HG03045 (cell line): Measurements from ENCODE around the gene ANKRD11.
"Not testable (repeated sequence)": the region's sequence is repeated elsewhere in the genome, so short reads cannot be mapped to it uniquely, and the experiment has no call there.

Experiments used
- ATAC-seq: cut with Tn5 transposase; IDR thresholded peaks from one replicate; pipeline ENCODE4 v1.9.1; 2021; ENCODE audit warnings: mild to moderate bottlenecking, moderate library complexity; ENCODE audit not compliant: unreplicated experiment

The ANKRD11 gene

GRCh38 chr16:89433363-89433984 lies 56.9 kb downstream of the ANKRD11 start:
- ATAC-seq: not testable (repeated sequence)

DNA sequence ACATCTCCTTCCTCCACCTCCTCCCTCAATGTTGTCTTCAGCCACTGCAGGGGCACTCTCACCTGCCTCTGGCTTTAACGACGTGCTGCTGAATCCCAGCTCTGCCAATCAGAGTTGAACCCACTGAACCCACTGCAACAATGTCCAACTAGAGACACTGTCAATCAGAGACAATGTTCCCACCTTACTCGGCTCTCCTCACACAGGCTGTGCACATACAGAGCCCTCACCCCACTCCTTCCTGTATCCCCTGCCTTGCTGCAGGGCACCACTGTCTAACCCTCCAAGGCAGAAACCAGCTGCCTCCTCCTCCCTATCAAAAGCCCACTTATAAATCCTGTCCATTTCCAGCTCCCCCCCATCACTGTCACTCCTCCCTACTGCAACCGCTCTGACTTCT lies 58.7 kb downstream of the ANKRD11 start:
- ATAC-seq: no peak

- no peak for ATAC-seq
These were observed 59.2 kb downstream of the ANKRD11 start for GRCh38 chr16:89431158-89431584.

DNA sequence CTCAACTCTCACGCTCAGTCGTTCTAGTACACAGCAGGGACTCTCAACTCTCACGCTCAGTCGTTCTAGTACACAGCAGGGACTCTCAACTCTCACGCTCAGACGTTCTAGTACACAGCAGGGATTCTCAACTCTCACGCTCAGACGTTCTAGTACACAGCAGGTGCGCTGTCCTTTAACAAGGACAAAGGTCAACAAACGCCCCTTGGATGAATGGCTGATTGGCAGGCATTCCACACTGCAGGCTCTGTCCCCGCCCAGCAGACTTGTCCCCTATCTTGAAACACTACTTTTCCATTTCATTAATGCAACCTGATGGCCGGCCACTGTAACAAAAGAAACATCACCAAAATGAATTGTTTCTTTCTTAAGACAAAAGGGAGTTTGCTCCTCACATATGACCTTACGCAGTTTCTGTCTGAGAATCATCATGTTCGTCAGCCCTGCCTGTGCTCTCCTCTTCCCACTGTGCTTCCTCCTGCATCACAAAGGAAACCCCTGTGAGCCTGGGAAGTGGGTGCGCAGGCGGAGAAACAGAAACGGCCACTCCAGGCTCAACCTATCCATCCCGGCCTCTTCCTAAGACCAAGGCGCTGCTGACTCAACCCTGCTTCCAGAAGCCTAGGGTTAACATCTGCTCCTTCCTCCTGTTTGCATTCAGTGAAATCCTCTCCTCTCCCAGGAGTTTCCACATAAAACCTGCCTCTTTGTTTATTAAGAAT lies 59.8 kb downstream of the ANKRD11 start:
- no peak for ATAC-seq

DNA sequence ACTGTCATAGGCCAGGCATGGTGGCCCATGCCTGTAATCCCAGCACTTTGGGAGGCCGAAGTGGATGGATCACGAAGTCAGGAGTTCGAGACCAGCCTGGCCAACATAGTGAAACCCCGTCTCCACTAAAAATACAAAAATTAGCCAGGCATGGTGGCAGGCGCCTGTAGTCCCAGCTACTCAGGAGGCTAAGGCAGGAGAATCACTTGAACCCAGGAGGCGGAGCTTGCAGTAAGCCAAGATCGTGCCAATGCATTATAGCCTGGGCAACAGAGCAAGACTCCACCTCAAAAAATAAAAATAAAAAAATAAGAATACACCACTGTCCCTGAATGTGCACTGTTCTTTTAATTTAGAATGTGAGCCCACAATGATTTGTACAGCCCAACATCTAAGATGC lies 61.8 kb downstream of the ANKRD11 start:
- ATAC-seq: not testable (repeated sequence)

- no peak for ATAC-seq
These were observed 63.4 kb downstream of the ANKRD11 start for GRCh38 chr16:89426736-89427530.

DNA sequence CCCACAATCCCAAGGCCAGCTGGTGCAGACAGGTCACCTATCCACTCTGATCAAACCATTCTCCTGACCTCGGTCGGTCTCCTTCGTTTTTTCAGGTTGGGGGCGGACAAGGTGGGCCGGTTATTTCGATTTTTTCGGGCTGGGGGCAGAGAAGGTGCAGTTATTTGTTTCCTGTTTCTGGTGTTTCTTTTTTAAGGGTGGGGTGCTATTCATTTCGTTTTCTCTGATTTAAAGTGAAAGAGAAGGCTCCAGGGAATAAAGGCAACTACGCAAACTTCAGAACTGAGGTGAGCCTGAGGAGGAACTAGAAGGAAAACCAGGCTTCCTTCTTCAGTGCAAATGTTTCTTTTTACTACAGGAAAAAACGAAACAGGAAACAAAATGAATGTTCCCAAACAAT lies 64.8 kb downstream of the ANKRD11 start:
- ATAC-seq: no peak

GRCh38 chr16:89423681-89424260 lies 66.6 kb downstream of the ANKRD11 start:
- ATAC-seq: no peak

DNA sequence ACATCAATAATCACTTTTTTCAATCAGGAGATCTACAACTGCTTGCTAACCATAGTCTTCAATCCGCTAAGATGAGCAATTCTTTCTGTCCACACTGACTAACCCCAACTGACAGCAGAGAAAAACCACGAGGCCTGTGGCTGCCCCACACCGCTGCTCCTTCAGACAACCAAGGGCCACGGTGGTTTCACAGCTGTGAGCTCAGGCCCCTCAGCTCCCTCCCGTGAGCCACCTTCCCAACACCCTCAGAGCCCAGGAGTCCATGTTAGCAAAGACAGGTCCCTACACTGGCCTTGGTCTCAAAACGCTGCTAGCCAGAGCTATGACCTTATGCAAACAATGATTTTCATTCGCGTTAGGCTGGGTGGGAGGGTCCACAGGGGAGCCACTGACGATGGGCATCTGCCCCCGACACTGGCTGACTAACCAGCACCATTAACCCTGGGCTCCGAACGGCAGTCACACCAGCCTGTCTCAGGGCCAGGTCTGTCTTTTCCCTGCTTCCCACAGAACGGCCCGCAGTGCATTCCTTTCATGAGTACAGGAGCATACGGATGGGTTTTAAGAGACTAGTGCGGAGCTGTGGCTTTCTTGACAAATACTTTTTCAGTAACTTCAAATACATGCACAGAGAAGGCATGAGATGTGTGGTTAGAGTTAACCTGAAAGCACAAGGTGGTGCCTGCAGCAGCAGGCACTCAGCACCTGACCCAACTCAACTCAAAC lies 67.3 kb downstream of the ANKRD11 start:
- peak; percentile 64 for ATAC-seq

- peak; percentile 64 for ATAC-seq
These were observed 67.8 kb downstream of the ANKRD11 start for GRCh38 chr16:89422527-89422904.

- not testable (repeated sequence) for ATAC-seq
These were observed 69.1 kb downstream of the ANKRD11 start for GRCh38 chr16:89421300-89421699.

GRCh38 chr16:89420204-89420603 lies 70.2 kb downstream of the ANKRD11 start:
- ATAC-seq: no peak

DNA sequence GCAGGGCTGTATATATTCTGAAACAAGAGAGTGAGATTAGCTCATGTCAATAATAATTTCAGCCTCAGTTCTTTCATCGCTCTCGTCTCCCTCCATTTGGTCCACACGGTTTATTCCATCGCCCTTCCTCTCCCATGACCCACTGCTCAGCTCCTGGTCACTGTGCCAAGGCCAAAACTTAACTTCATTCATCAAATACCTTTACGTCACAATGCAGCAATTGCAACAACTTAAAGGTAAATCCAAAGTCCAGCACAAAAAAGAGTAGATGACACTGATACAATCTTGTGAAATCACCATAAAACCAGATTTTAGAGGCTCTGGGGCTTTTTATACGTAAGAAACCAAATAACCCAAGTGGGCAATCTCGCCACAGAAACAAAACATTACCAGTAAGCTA lies 72.0 kb downstream of the ANKRD11 start:
- ATAC-seq: no peak

DNA sequence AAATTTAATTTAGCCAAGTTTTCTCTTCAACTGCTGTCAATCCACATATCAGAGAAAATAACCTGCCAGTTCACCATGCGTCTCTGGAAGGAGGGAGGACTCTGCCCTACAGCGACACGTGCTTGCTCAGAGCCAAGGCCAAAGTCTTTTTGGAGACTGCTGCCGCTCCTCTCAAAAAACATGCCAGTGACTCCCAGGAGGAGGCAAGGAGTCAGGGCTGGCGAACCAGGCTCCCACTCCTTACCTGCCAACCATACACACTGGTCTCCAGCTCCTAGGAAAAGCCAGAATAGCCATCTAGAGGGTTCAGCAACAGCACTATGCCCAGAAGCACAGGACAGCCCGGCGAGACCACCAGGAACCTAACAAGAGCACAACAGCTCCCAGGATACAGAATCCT lies 73.0 kb downstream of the ANKRD11 start:
- no peak for ATAC-seq

- no peak for ATAC-seq
These were observed 76.4 kb downstream of the ANKRD11 start for GRCh38 chr16:89413811-89414585.

DNA sequence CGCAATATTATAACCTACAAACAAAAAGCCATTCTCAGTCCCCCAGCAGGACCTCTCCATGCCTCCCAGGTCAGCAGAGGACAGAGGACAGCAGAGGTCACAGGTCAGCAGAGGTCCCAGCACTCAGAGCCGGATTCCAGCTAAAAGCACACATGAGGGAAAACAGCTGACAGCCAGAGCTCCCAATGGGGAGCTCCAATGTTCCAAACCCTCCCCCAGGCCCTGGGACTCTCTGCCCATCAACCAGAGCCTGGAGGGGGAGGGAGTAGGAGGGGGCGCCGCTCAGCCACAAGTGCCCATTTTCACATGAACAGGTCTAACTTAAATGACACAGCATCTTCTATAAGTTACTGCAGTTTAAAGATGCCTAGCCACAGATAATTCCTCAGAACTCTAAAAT lies 77.5 kb downstream of the ANKRD11 start:
- no peak for ATAC-seq

- ATAC-seq: no peak
These were observed 79.0 kb downstream of the ANKRD11 start for GRCh38 chr16:89411335-89411850.

GRCh38 chr16:89410794-89411309 lies 79.5 kb downstream of the ANKRD11 start:
- no peak for ATAC-seq

GRCh38 chr16:89410322-89410721 lies 80.0 kb downstream of the ANKRD11 start:
- ATAC-seq: no peak
